GM19023 (cell line): ENCODE results near the gene TMSB4X.
"Not testable (repeated sequence)": the region's sequence is repeated elsewhere in the genome, so short reads cannot be mapped to it uniquely, and the experiment has no call there.

ENCODE experiments used
- ATAC-seq: cut with Tn5 transposase; IDR thresholded peaks from one replicate; pipeline ENCODE4 v1.9.1; 2021; ENCODE audit warnings: mild to moderate bottlenecking, moderate library complexity; ENCODE audit not compliant: unreplicated experiment

TMSB4X gene

DNA sequence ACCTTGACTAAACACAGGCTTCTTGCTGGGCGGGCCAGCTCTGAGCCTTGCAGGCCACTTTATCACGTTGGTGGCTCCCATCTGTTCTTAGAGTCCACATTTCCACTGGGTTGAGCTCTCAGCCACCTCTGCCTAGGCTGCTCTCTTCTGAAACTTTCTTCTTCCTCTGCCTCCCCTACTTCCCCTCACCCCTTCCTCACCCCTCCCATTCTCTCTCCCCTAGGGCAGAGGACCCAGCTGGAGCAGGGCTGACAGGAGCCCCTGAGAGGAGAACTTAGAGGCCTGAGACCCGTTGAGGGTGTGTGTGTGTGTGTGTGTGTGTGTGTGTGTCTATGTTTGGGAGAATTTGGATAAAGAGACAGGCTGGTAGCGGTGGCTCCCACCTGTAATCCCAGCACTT lies 19.9 kb upstream of the TMSB4X start:
- ATAC-seq: no peak

- peak; percentile 53 for ATAC-seq
These were observed 18.8 kb upstream of the TMSB4X start for GRCh38 chrX:12955882-12956703.

DNA sequence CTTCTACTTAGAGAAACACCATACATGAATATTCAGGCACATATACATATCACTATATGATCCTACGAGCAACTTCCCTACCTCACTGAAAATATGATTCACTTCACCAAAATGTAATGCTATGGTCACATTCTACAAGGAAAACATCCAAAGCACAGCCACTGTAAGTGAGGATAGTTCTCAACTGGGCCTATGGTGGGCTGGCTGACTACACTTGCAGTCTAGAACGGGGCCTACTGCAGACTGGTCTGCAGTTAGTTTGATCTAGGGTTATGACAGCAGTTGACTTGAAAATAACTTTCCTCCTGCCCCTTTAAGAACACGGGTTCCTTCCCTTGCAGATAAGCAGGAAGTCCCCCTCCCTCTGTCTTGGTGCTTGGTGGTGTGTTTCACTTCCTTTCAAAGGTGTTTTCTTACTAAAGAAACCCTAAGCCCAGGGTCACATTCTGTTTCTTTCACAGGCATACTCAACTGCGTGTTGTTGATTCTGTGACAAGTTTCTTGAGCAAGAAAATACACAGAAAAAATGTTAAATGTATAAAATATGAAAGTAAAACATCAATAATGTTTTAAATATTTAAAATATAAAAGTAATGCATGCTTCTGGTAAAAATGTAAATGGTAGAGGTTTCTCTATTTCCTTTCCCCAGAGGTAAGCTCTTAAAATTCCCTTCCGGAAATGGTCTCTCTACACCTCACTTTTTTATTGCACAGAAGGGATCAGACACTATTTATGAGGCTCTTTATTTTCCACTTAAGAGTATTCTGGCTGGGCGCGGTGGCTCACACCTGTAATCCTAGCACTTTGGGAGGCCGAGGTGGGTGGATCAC lies 18.0 kb upstream of the TMSB4X start:
- ATAC-seq: peak; percentile 79

DNA sequence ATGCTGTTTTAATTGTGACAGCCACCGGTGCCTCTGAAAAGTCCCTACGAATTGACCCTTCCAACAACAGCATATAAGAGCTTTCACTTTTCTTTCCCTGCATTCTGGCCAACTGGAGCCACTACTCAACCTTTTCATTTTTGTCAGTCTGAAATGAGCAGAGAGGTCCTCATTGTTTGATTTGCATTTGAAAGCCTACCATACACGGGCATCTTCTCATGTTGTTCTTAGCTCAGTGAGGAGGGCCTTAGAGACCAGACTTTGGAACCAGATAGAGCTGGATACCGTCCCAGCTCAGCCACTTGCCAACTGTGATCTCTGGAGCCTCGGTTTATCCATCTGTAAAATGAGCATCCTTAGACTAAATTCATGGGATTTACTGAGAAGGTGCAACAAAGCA lies 16.9 kb upstream of the TMSB4X start:
- no peak for ATAC-seq

GRCh38 chrX:12958461-12958860 lies 16.4 kb upstream of the TMSB4X start:
- ATAC-seq: no peak

DNA sequence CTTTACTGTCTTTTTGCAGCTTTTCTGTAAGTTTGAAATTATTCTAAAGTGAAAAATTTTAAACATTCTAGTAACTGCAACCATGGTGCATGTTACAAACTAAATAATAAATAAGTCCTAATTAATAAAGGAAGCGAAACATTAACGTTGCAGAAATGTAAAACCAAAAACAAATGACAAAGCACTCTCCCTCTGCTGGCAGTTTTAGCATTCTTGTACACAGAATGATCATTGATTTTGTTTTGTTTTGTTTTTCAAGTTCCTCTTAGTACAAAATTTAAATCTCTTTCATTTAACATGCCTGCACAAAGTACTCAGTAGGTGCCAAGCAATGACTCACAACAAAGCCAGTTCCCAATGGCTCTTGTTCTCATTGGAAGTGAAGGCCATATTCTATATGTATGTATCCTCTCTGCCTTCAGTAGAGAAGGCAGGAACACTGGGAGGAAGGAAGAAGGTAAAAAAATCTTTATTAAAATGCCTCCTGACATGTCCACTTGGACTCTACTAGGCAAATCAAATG lies 13.7 kb upstream of the TMSB4X start:
- no peak for ATAC-seq

DNA sequence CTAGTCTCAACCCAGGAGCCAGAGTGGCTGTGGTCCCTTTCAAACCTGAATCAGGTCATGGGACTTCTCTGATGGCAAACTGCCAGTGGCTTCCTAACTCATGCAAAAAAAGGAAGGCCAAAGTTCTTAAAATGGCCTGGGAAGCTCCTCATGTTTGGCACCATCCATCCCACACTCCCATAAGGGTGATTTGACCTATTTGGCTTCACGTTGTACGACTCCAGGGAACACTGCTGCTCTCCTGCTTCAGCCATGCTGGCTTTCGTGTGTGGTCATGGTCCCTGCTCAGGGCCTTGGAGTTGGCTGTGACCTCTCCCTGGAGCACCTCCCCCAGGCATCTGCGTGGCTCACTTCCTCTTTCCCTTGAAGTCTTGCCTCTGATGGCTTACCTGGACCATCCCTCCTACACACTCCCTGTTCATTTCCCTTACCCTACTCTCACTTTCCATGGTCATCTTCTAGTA lies 12.8 kb upstream of the TMSB4X start:
- ATAC-seq: no peak

GRCh38 chrX:12963210-12963850 lies 11.6 kb upstream of the TMSB4X start:
- ATAC-seq: not testable (repeated sequence)

- ATAC-seq: no peak
These were observed 9.6 kb upstream of the TMSB4X start for GRCh38 chrX:12965131-12965940.

GRCh38 chrX:12966151-12966550 lies 8.8 kb upstream of the TMSB4X start:
- ATAC-seq: no peak

GRCh38 chrX:12967711-12968465 lies 7.0 kb upstream of the TMSB4X start:
- ATAC-seq: no peak

DNA sequence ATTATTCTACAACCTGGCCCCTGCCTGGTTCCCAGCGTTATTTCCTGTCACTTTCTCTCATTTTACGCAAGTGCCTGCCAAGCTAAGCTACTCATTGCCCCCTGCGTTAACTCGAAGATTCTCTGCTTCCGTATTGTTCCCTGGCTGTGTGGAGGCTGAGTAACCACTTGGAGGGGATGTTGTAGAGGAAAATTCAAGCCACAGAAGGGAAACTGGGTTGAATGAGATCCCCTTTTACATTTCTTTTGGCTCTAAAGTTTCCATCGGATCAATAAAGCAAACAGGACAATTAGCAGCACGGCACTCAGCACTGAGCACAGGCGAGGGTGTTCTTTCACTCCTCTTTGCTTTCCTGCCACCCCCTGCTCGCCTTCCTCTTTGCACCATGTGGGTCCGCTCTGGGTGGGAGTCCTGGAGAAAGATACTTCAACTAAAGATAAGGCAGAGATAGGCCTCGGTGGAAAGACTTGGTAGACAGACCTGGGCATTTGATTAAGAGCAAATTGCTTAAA lies 4.2 kb upstream of the TMSB4X start:
- ATAC-seq: no peak

- ATAC-seq: no peak
These were observed 3.5 kb upstream of the TMSB4X start for GRCh38 chrX:12971282-12972003.

GRCh38 chrX:12972243-12972642 lies 2.7 kb upstream of the TMSB4X start:
- no peak for ATAC-seq

DNA sequence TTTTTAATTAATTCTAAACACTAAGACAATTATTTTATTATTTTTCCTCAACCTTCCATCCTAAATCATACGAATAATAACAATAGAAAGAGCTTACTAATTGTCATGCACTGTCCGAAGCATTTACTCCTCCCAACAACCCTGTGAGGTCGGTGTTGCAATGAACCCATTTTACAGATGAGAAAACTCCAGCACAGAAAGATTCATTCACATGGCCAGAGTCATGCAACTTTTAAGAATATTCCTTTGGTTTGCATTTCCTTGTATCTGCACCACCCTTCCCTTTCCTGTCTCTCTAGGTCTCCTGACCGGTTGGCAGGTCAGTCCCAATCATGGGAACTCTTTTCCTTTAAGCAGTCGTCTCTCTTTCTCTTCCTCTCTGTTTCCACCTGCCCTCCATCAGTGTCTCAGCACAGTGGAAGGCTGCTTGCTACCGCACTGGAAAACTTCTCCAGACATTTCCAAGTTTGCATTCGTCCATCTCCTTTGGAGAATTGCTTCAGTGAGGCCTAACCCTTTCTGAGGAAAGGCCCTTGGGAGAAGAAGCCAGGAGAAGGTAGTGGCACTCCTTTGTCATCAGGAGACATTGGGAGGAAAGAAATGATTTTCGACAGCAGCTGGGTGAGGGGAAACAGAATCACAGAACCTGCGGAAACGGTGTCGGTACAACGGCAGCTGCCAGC lies 1.9 kb upstream of the TMSB4X start:
- ATAC-seq: no peak

DNA sequence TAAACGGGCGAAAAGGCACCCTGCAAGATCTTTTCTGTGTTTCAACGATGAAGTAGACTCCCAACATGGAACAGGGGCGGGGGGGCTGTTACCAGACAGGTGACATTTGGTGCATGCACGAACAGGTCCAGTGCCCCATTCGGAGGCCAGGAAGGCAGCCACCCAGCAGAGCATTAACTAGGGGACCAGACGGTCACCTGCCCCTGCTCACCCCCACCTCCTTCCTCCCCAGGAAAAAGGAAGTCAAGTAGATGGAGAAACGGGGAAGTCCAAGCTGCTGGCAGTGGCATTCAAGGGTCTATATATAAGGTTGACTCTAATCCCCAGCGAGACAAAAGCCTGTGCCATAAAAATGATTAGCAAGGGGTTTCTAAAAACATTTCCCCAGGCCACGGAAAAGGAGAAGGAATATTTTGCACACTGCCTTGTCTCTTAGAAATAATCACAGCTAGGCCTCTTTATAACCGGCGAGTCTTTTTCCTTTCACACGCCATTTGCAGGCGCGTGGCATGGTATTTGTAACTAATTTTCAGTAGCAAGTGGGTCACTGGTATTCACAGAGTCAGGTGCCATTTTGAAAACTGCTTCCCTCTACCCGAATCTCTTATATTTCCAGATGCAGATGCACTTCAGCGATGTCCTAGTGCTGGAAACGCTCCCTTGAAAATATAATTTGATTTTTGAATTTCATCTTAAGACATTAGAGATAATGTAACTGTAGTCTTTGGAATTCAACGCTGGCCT lies 1.2 kb upstream of the TMSB4X start:
- no peak for ATAC-seq

GRCh38 chrX:12974305-12974795 lies 560 bp upstream of the TMSB4X start:
- ATAC-seq: no peak

- ATAC-seq: no peak
These were observed 708 bp downstream of the TMSB4X start for GRCh38 chrX:12975670-12975965.
